GM18873 (cell line): ENCODE results near the gene BAIAP2L2.

Source experiments
- ATAC-seq: cut with Tn5 transposase; IDR thresholded peaks from one replicate; pipeline ENCODE4 v1.9.1; 2021; ENCODE audit warnings: mild to moderate bottlenecking, moderate library complexity, moderate number of reproducible peaks; ENCODE audit not compliant: unreplicated experiment, low FRiP score

BAIAP2L2 gene

GRCh38 chr22:38108561-38109319 lies 1.7 kb downstream of the BAIAP2L2 start:
- ATAC-seq: no peak

DNA sequence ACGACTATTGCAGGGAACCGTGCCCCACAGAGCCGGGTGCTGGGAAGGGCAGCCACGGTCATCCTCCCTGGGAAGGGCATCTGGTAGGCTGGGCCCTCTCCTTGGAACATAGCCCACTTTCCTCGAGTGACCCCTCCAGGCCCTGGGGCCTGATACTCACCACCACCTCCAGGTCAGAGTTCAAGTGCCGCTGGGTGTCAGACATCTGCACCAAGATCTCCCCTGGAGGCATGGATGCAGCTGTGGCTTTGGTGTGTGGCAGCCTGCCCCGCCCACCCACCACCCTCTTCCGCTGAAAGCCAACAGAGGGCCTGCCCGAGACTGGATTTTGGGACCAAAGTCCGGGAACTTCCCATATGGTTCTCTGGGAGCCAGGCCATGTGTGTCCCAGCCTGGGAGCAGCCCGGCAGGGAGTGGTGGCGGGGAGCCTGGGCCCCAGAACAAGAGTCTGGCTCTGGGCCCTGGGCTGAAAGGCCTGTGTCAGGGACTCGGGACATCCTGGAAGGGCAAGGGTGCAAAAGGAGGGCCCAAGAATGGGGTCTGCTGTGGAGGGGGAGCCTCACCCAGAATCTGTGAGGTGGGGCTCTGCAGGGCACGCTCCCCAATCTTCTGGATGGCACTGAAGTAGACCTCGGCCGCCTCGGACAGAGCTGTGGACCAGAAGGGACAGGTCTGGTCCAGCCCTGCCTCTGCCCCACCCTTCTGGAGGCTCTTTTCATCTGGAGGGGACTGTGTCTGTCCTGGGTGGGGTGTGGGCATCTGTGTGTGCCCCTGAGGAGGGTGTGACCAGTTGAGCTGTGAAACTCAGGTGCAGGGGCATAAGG lies 2.6 kb downstream of the BAIAP2L2 start:
- no peak for ATAC-seq

GRCh38 chr22:38106814-38107578 lies 3.5 kb downstream of the BAIAP2L2 start:
- ATAC-seq: no peak

- no peak for ATAC-seq
These were observed 6.4 kb downstream of the BAIAP2L2 start for GRCh38 chr22:38104084-38104483.

DNA sequence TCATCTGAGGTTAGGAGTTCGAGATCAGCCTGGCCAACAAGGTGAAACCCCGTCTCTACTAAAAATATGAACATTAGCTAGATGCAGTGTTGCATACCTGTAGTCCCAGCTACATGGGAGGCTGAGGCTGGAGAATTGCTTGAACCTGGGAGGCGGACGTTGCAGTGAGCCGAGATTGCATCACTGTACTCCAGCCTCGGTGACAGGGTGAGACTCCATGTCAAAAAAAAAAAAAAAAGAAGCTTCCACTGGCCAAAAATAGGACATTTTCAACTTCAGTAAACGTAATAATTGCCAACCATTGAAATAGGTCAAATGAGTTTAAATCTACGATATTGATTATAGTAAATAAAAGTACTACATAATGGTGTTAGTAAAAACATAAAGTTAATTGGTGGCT lies 6.8 kb downstream of the BAIAP2L2 start:
- ATAC-seq: no peak

- ATAC-seq: no peak
These were observed 11.9 kb downstream of the BAIAP2L2 start for GRCh38 chr22:38098410-38099249.

GRCh38 chr22:38097557-38098409 lies 12.7 kb downstream of the BAIAP2L2 start:
- ATAC-seq: no peak

- no peak for ATAC-seq
These were observed 13.4 kb downstream of the BAIAP2L2 start for GRCh38 chr22:38097058-38097457.

- no peak for ATAC-seq
These were observed 21.0 kb downstream of the BAIAP2L2 start for GRCh38 chr22:38089474-38089851.

- ATAC-seq: no peak
These were observed 21.6 kb downstream of the BAIAP2L2 start for GRCh38 chr22:38088629-38089473.

DNA sequence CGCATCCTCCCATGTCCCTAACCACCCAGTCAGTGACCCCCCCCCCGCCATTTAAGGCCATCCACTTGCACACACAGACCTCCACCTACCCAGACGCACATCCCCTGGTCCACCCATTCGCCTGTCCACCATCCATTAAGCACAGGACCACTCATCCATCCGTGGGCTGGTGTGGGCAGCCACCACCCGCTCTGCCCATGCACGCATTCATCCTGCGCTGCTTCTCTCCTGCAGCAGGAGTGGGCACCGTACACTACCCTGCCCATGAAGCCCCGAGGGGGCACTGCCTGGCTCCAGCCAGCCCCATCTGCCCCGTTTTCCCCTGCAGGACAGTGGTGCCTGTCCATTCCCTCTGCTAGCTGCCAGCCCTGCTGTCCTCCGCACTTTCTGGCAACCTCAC lies 22.6 kb downstream of the BAIAP2L2 start:
- no peak for ATAC-seq

DNA sequence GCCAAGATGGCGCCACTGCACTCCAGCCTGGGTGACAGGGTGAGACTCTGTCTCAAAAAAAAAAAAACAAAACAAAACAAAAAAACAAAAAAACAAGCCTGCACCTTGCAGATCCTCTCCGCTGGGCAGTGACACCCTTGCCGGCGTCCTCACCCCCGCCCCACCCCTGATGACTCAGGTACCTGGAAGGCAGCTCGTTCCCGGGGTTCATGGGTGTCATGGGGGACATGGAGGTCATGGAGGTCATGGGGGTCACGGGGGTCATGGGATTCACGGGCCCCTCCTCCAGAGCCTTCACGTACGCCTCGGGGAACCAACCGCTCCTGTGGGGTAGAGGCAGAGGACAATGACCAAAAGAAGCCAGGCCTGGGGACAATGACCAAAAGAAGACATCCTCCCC lies 23.5 kb downstream of the BAIAP2L2 start:
- no peak for ATAC-seq

- ATAC-seq: no peak
These were observed 24.3 kb downstream of the BAIAP2L2 start for GRCh38 chr22:38086001-38086845.

- ATAC-seq: no peak
These were observed 25.0 kb downstream of the BAIAP2L2 start for GRCh38 chr22:38085501-38085900.

DNA sequence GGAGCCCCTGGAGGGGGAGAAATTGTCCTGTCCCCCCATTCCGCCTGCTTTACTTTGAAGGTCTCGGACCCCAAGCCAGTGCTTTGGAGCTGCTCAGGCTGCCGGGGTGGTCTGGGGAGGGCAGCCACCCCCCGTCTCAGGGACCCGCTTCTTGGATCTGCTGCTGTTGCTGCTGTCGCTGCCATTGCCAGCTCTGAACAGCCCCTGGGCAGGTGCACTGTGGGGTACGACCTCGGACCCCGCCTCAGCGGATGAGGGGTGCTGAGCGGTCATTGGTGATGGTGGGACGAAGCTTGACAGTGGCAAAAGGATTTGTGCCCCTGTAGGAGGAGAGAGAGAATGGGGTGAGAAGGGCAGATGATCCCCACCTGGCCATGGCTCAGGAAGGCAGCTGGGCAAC lies 25.4 kb downstream of the BAIAP2L2 start:
- no peak for ATAC-seq

GRCh38 chr22:38083931-38084631 lies 26.4 kb downstream of the BAIAP2L2 start, which contains the start of gene SLC16A8:
Gene SLC16A8 (minus strand): TSS chr22:38084184. CDS start chr22:38082873, 1,311 bp downstream.
- ATAC-seq: no peak
